Right lobe of liver (tissue), 4 donors: Measurements from ENCODE around the gene ZBTB24.

Experiments
- POLR2A ChIP-seq: fragments of 450-650 bp; IDR thresholded peaks from one replicate; pipeline ENCODE4 v1.6.1; 2017; ENCODE audit warnings: antibody characterized with exemption, mild to moderate bottlenecking
- TF ChIP-seq, protein P1 (sequence below), 4 donors: fragments of 200-600 bp in 3 of 4; fragments of 450-650 bp in 1 of 4; IDR thresholded peaks; one replicate each; pipeline versions ENCODE4 v1.5.1 to v1.8.0; 2016 to 2022; ENCODE audit warnings: antibody characterized with exemption in 4 of 4, mild to moderate bottlenecking in 2 of 4
- donor health status: DM: no; HTN: no; CAD: no.
- donor health status: DM: no; HTN: no; CAD: no.
- donor health status: DM: no; HTN: yes; CAD: no.

DNA sequence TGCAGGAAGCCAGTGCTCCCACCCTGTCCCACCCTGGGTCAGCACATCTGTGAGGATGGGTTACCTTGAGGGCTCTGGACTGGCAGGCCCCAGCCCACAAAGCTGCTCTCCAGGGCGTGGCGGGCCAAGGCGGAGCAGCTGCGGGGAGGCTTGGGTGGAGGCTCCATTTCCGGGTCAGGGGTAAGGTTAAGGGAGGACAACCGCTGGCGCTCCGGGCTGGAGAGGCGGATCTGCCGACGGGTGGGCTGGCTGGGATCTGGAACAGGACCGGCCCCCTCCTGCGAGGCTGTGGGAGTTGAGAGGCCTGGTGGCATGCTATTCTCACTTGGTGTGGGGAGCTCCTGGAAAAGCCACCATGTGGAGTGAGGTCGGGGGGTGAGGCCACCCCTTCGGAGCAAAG, 36.9 kb downstream of the ZBTB24 start:
- TF ChIP-seq, protein P1, sequence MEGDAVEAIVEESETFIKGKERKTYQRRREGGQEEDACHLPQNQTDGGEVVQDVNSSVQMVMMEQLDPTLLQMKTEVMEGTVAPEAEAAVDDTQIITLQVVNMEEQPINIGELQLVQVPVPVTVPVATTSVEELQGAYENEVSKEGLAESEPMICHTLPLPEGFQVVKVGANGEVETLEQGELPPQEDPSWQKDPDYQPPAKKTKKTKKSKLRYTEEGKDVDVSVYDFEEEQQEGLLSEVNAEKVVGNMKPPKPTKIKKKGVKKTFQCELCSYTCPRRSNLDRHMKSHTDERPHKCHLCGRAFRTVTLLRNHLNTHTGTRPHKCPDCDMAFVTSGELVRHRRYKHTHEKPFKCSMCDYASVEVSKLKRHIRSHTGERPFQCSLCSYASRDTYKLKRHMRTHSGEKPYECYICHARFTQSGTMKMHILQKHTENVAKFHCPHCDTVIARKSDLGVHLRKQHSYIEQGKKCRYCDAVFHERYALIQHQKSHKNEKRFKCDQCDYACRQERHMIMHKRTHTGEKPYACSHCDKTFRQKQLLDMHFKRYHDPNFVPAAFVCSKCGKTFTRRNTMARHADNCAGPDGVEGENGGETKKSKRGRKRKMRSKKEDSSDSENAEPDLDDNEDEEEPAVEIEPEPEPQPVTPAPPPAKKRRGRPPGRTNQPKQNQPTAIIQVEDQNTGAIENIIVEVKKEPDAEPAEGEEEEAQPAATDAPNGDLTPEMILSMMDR (IDR thresholded peaks at IDR 0.05) = no peak
- TF ChIP-seq POLR2A = no peak
